ENCODE data around the gene MRPS5.

- TF ChIP-seq CTCF (IDR thresholded peaks at IDR 0.05) (no peak), POLR2A (IDR thresholded peaks at IDR 0.05) (no peak)
These were observed 17.1 kb upstream of the MRPS5 start for GRCh38 chr2:95138702-95139101.
